H9 (cell line): Measurements from ENCODE around the gene TRIO. TPM values are rescaled to one million over a fixed set of nuclear protein-coding genes. Genes with fewer than 3 reads are reported as not detected.
A peak's percentile ranks its signal among the peaks of the same experiment; 100 is the strongest.

ENCODE experiments used
- DNase-seq: peaks from one replicate; pipeline ENCODE4 v3.0.0-alpha.2; 2017
- H2AFZ ChIP-seq: one replicate; pipeline ENCODE4 v1.6.1; 2013; ENCODE audit warnings: mild to moderate bottlenecking, low read length, control low read depth, moderate library complexity
- H2AK5ac ChIP-seq: 2 replicates; pipeline ENCODE4 v1.6.1; 2013; ENCODE audit warnings: low read length, control low read depth, mixed read lengths; ENCODE audit not compliant: insufficient read length
- H2BK120ac ChIP-seq: one replicate; pipeline ENCODE4 v1.6.1; 2013; ENCODE audit warnings: low read depth, mild to moderate bottlenecking, low read length, control low read depth, inconsistent platforms; ENCODE audit not compliant: poor library complexity, severe bottlenecking
- H2BK12ac ChIP-seq: 2 replicates; pipeline ENCODE4 v1.6.1; 2013; ENCODE audit warnings: low read length, control low read depth, mixed read lengths, low read depth; ENCODE audit not compliant: insufficient read length
- H2BK15ac ChIP-seq: 2 replicates; pipeline ENCODE4 v1.6.1; 2013; ENCODE audit warnings: low read depth, low read length, control low read depth
- H2BK20ac ChIP-seq: one replicate; pipeline ENCODE4 v1.6.1; 2013; ENCODE audit warnings: low read depth, mild to moderate bottlenecking, low read length, control low read depth, inconsistent platforms; ENCODE audit not compliant: poor library complexity, severe bottlenecking
- H2BK5ac ChIP-seq: 2 replicates; pipeline ENCODE4 v1.6.1; 2013; ENCODE audit warnings: low read length, control low read depth, mixed read lengths; ENCODE audit not compliant: insufficient read length
- H3K14ac ChIP-seq: 2 replicates; pipeline ENCODE4 v1.6.1; 2013; ENCODE audit warnings: low read length, control low read depth; ENCODE audit not compliant: insufficient read depth
- H3K18ac ChIP-seq: 2 replicates; pipeline ENCODE4 v1.6.1; 2013; ENCODE audit warnings: low read depth, mild to moderate bottlenecking, mixed read lengths, low read length, control low read depth; ENCODE audit not compliant: insufficient read length
- H3K23ac ChIP-seq: 2 replicates; pipeline ENCODE4 v1.6.1; 2013; ENCODE audit warnings: low read length, control low read depth, mixed read lengths, low read depth; ENCODE audit not compliant: insufficient read length
- H3K23me2 ChIP-seq: 2 replicates; pipeline ENCODE4 v1.6.1; 2013; ENCODE audit warnings: low read depth, mild to moderate bottlenecking, mixed read lengths, low read length, control low read depth; ENCODE audit not compliant: insufficient read length, poor library complexity, severe bottlenecking
- H3K27ac ChIP-seq: 2 replicates; pipeline ENCODE4 v1.5.1; 2013; ENCODE audit warnings: low read length, control low read depth, mixed read lengths, low read depth; ENCODE audit not compliant: insufficient read length
- H3K27me3 ChIP-seq: 2 replicates; pipeline ENCODE4 v1.6.1; 2013; ENCODE audit warnings: low read length, control low read depth, inconsistent platforms; ENCODE audit not compliant: insufficient read depth
- H3K4ac ChIP-seq: 2 replicates; pipeline ENCODE4 v1.6.1; 2013; ENCODE audit warnings: low read depth, mild to moderate bottlenecking, control low read depth, inconsistent platforms, low read length, moderate library complexity
- H3K4me1 ChIP-seq: 2 replicates; pipeline ENCODE4 v1.6.1; 2013; ENCODE audit warnings: low read length, control low read depth, inconsistent platforms; ENCODE audit not compliant: insufficient read depth
- H3K4me2 ChIP-seq: 2 replicates; pipeline ENCODE4 v1.6.1; 2013; ENCODE audit warnings: low read length, control low read depth, mixed read lengths; ENCODE audit not compliant: insufficient read length, insufficient read depth
- H3K56ac ChIP-seq: 2 replicates; pipeline ENCODE4 v1.6.1; 2013; ENCODE audit warnings: low read depth, mild to moderate bottlenecking, mixed read lengths, low read length, control low read depth; ENCODE audit not compliant: insufficient read length
- H3K79me1 ChIP-seq: 2 replicates; pipeline ENCODE4 v1.6.1; 2013; ENCODE audit warnings: low read depth, mild to moderate bottlenecking, moderate library complexity, low read length, control low read depth, inconsistent platforms; ENCODE audit not compliant: insufficient read depth, poor library complexity, severe bottlenecking
- H3K79me2 ChIP-seq: 2 replicates; pipeline ENCODE4 v1.6.1; 2013; ENCODE audit warnings: low read length, control low read depth, inconsistent platforms; ENCODE audit not compliant: insufficient read depth
- H3K9ac ChIP-seq: 2 replicates; pipeline ENCODE4 v1.6.1; 2013; ENCODE audit warnings: low read length, control low read depth, mixed read lengths; ENCODE audit not compliant: insufficient read length; ENCODE audit errors: extremely low read depth
- H3K9me3 ChIP-seq: one replicate; pipeline ENCODE4 v1.6.1; 2013; ENCODE audit warnings: low read depth, low read length, inconsistent platforms; ENCODE audit not compliant: control insufficient read depth
- H3T11ph ChIP-seq: one replicate; pipeline ENCODE4 v1.6.1; 2013; ENCODE audit warnings: mild to moderate bottlenecking, low read length, control low read depth, inconsistent platforms
- H4K20me1 ChIP-seq: one replicate; pipeline ENCODE4 v1.6.1; 2013; ENCODE audit not compliant: control insufficient read depth, insufficient read length, insufficient read depth
- H4K5ac ChIP-seq: 2 replicates; pipeline ENCODE4 v1.6.1; 2013; ENCODE audit warnings: low read depth, mild to moderate bottlenecking, mixed read lengths, low read length, control low read depth; ENCODE audit not compliant: insufficient read length
- H4K8ac ChIP-seq: replicated peaks from 2 replicates; pipeline ENCODE4 v1.6.1; 2013; ENCODE audit warnings: low read length, control low read depth, mixed read lengths, low read depth; ENCODE audit not compliant: insufficient read length
- H4K91ac ChIP-seq: 2 replicates; pipeline ENCODE4 v1.6.1; 2013; ENCODE audit warnings: low read depth, mild to moderate bottlenecking, moderate library complexity, mixed read lengths, low read length, control low read depth; ENCODE audit not compliant: insufficient read length
- H3K27ac Mint-ChIP-seq, 3 experiments: 2 replicates in 2 of 3; 3 replicates in 1 of 3; pipeline ENCODE4 v1.8.0; 2020 to 2021; ENCODE audit warnings: mixed read lengths in 3 of 3, mild to moderate bottlenecking in 1 of 3, moderate library complexity in 1 of 3
- H3K27me3 Mint-ChIP-seq: 2 replicates; pipeline ENCODE4 v1.8.0; 2021; ENCODE audit warnings: low read depth, mild to moderate bottlenecking, moderate library complexity, mixed read lengths
- H3K36me3 Mint-ChIP-seq, 3 experiments: 2 replicates in 2 of 3; 3 replicates in 1 of 3; pipeline ENCODE4 v1.8.0; 2020 to 2021; ENCODE audit warnings: low read depth in 3 of 3, mixed read lengths in 3 of 3; ENCODE audit not compliant: insufficient read depth in 1 of 3
- H3K4me1 Mint-ChIP-seq, 2 experiments: 2 replicates each; pipeline ENCODE4 v1.8.0; 2020; ENCODE audit warnings: mixed read lengths in 2 of 2
- H3K4me3 Mint-ChIP-seq, 2 experiments: 2 replicates in 1 of 2; 3 replicates in 1 of 2; pipeline ENCODE4 v1.8.0; 2020 to 2021; ENCODE audit warnings: mild to moderate bottlenecking in 2 of 2, mixed read lengths in 2 of 2, moderate library complexity in 1 of 2
- H3K9me3 Mint-ChIP-seq, 2 experiments: 2 replicates in 1 of 2; 3 replicates in 1 of 2; pipeline ENCODE4 v1.8.0; 2020; ENCODE audit warnings: mild to moderate bottlenecking in 2 of 2, mixed read lengths in 2 of 2, moderate library complexity in 1 of 2
- CTCF ChIP-seq: fragments of 200-600 bp; sonication (generic); conservative IDR thresholded peaks from 3 replicates; pipeline ENCODE4 v1.8.0; 2021; ENCODE audit warnings: antibody characterized with exemption, mild to moderate bottlenecking
- WGBS: extraction: QIAGEN DNeasy Blood & Tissue Kit; methylation state at CpG from one replicate; pipeline ENCODE4 v1.1.7; 2013; ENCODE audit warnings: missing lambda C conversion rate, low lambda C conversion rate, mixed read lengths; ENCODE audit not compliant: insufficient read length; ENCODE audit errors: extremely low coverage; 5-methylcytosine and 5-hydroxymethylcytosine counted together
- total RNA-seq: library from RNA; stranded (reverse); gene quantifications from 2 replicates; pipeline ENCODE4 v1.2.1, GENCODE V29; 2021

Gene TRIO
- total RNA-seq, 1 experiment from 2014 or later, result 87.8 TPM

DNA sequence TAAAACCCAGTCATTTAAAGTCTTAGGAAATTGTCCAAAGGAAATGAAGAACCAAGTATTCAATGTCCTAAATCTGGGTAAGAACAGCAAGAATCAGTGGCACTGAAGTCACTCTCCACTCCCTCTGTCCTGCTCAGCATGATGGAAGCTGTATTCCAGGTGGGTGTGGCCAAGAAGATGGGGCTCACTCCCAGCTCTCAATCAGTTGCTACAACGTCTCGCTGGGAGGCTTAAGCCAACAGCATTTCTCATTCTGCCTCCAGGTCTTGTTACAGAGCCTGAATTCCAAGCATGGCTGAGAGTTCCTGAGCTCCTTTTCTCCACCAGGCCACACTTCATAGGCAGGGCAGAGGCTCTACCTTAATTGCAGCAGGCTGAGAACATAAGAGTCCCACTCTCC lies 41.2 kb upstream of the TRIO start:
- peak overlapping the region; percentile 25 to 34 (median 32); a peak in 2 of 7 replicates for H3K27ac Mint-ChIP-seq
- no peaks in the 10 kb centered on the region for H3K79me2 ChIP-seq
- H3K9me3 Mint-ChIP-seq, result peaks cover 2 to 11% of the 10 kb centered on the region in 2 experiments; a peak in 2 of 5 replicates
- H3K4me1 ChIP-seq, result no peaks in the 10 kb centered on the region
- H3K4ac ChIP-seq, result no peak overlapping the region
- H2BK5ac ChIP-seq, result no peak overlapping the region
- peaks cover 5 to 6% of the 10 kb centered on the region in 2 experiments for H3K4me1 Mint-ChIP-seq
- no peak overlapping the region for H3K18ac ChIP-seq
- H4K91ac ChIP-seq, result no peak overlapping the region
- H3K27ac ChIP-seq, result no peak overlapping the region
- H3K14ac ChIP-seq, result no peak overlapping the region; the same call in 1 of the 2 replicates
- no peak overlapping the region for H2BK15ac ChIP-seq
- H2AFZ ChIP-seq, result no peak overlapping the region
- no peaks in the 10 kb centered on the region for H3K27me3 Mint-ChIP-seq
- no peak overlapping the region for H3K56ac ChIP-seq
- no peak overlapping the region for H3K4me3 Mint-ChIP-seq
- no peaks in the 10 kb centered on the region for H3K27me3 ChIP-seq
- peak; percentile 79 for DNase-seq
- no peak overlapping the region for H4K8ac ChIP-seq
- no peak overlapping the region for H2AK5ac ChIP-seq
- H2BK12ac ChIP-seq, result no peak overlapping the region
- H2BK20ac ChIP-seq, result no peak overlapping the region
- H3K23ac ChIP-seq, result no peak overlapping the region
- no peaks in the 10 kb centered on the region for H4K20me1 ChIP-seq
- no peak overlapping the region for H3K9ac ChIP-seq
- no peaks in the 10 kb centered on the region for H3K9me3 ChIP-seq
- no peak overlapping the region for H3K4me2 ChIP-seq
- no peak overlapping the region for H3T11ph ChIP-seq
- no peak for TF ChIP-seq CTCF
- H2BK120ac ChIP-seq, result no peak overlapping the region
- no CpG with 5 or more reads among the region's 2 CpGs for WGBS
- H4K5ac ChIP-seq, result no peak overlapping the region
- H3K23me2 ChIP-seq, result no peaks in the 10 kb centered on the region
- no peaks in the 10 kb centered on the region for H3K79me1 ChIP-seq
- peaks cover 0 to 17% (median 0%) of the 10 kb centered on the region in 3 experiments; a peak in 3 of 7 replicates for H3K36me3 Mint-ChIP-seq
